Heart left ventricle (tissue), 13 donors: ENCODE data around the gene LPIN1.

Experiments
- POLR2A ChIP-seq, 2 donors: fragments of 450-650 bp; IDR thresholded peaks; one replicate each; pipeline ENCODE4 v1.6.1; 2017; ENCODE audit warnings: antibody characterized with exemption in 2 of 2, mild to moderate bottlenecking in 2 of 2, moderate library complexity in 2 of 2
- TF ChIP-seq, protein P1 (sequence below), 12 donors: fragments of 200-600 bp; sonication (generic) in 4 of 12; IDR thresholded peaks; one replicate each; pipeline versions ENCODE4 v1.5.0 to v1.8.0; 2018 to 2022; ENCODE audit warnings: antibody characterized with exemption in 12 of 12, mild to moderate bottlenecking in 5 of 12
- donor health status: ischemic (EF 13 %, LVEDD 7.1; RV severe dilation, severe dysfunction).
- donor health status: DM: no; HTN: yes; CAD: no.
- donor health status: DM: no; HTN: no; CAD: no.
- donor health status: ischemic (EF 25% LVEDD 6.9; RV normal size, moderate dysfunction).
- donor health status: ischemic (EF 25% LVEDD 5.7; RV mildly dilated, moderate dysfunction).
- donor health status: ischemic (EF 35%, LVEDD 5.7; RV mildly dilated, moderate dysfunction).
- donor health status: nonischemic (EF 11% LVEDD 7.7; RV severe dilation, severe dysfunction).
- donor health status: DM: yes; HTN: yes; CAD: no.
- donor health status: PGD.
- donor health status: ischemic (EF 29% LVEDD 5.4; RV normal size, mild dysfunction).
- donor health status: nonischemic (EF 23%, LVEDD 6.1; RV moderate dilation, normal function).

DNA sequence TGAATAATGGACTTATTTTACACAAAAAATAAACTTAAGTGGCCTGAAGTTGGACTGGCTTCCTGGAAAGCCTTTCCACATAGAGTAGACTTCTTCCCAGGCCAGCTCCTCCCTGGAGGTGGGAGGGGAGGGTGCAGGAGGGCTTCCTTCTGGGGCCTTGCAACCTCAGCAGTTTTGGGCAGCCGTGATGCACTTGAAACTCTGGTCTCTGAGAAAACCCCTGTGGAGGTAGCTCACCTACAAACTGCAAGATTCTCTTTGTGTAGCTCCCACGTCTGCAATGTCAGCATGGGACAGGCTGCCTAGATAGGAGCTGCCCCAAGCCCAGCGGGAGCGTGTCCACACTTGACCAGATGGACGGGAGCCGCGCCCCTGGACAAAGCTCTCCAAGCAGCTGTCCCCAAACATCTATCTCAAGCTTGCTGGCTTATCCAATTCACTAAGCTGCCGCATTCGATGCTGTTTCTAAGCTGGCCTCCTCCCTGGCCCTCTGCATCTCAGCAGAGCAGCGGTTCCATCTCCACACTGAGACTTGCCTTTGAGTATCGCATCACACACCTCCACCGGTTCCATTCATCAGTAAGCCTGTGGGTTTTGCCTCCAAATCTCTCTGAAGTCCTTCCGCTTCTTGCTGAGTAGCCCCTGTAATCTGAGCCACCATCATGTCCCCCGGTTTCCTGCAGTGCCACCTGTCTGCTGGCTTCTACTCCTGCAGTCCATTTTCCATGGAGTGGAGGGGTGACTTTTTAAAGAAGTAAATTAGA lies 1.6 kb upstream of the LPIN1 start:
- TF ChIP-seq, protein P1, sequence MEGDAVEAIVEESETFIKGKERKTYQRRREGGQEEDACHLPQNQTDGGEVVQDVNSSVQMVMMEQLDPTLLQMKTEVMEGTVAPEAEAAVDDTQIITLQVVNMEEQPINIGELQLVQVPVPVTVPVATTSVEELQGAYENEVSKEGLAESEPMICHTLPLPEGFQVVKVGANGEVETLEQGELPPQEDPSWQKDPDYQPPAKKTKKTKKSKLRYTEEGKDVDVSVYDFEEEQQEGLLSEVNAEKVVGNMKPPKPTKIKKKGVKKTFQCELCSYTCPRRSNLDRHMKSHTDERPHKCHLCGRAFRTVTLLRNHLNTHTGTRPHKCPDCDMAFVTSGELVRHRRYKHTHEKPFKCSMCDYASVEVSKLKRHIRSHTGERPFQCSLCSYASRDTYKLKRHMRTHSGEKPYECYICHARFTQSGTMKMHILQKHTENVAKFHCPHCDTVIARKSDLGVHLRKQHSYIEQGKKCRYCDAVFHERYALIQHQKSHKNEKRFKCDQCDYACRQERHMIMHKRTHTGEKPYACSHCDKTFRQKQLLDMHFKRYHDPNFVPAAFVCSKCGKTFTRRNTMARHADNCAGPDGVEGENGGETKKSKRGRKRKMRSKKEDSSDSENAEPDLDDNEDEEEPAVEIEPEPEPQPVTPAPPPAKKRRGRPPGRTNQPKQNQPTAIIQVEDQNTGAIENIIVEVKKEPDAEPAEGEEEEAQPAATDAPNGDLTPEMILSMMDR (IDR thresholded peaks at IDR 0.05) = peak in 9 of 12 donors; percentile 5 to 50 (median 29)
- TF ChIP-seq POLR2A (IDR thresholded peaks at IDR 0.05) = no peak
